Loucy (cell line): Measurements from ENCODE around the gene GPER1.

Source experiments
- EZH2phosphoT487 ChIP-seq: fragments of 200-600 bp; IDR thresholded peaks from 2 replicates; pipeline ENCODE4 v1.6.1; 2018; ENCODE audit warnings: antibody characterized with exemption, mild to moderate bottlenecking, moderate library complexity, borderline replicate concordance
- TF ChIP-seq, protein P1 (sequence below): fragments of 200-600 bp; sonication (generic); conservative IDR thresholded peaks from 2 replicates; pipeline ENCODE4 v1.5.1; 2014; ENCODE audit warnings: mild to moderate bottlenecking, antibody characterized with exemption, low read length

DNA sequence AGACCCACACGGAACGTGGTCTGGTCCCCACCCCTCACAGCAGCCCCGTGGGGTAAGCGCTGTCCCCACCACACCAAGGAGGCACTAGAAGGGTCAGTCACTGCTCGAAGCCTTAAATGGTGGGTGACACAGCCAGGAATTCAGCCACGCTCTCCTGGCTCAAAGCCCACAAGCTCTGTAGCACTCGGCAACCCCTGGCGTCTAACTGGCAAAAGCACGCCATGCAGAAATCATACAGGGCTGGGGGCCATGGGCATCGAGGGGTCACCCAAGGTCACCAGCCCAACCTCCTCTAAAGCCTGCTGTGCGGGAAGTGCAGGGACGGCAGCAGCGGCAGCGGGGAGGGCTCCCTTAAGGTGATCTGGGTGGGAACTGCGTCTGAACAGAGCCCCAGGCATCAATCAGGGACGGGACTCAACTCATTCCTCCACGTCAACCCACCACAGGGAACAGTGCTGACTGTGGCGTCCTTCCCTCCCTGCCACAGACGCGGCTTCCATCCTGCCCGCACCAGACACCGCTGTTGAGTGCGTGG is 7.8 kb downstream of the GPER1 start:
- TF ChIP-seq, protein P1, sequence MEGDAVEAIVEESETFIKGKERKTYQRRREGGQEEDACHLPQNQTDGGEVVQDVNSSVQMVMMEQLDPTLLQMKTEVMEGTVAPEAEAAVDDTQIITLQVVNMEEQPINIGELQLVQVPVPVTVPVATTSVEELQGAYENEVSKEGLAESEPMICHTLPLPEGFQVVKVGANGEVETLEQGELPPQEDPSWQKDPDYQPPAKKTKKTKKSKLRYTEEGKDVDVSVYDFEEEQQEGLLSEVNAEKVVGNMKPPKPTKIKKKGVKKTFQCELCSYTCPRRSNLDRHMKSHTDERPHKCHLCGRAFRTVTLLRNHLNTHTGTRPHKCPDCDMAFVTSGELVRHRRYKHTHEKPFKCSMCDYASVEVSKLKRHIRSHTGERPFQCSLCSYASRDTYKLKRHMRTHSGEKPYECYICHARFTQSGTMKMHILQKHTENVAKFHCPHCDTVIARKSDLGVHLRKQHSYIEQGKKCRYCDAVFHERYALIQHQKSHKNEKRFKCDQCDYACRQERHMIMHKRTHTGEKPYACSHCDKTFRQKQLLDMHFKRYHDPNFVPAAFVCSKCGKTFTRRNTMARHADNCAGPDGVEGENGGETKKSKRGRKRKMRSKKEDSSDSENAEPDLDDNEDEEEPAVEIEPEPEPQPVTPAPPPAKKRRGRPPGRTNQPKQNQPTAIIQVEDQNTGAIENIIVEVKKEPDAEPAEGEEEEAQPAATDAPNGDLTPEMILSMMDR = no peak
- no peak for TF ChIP-seq EZH2phosphoT487
